WTC11 (cell line): Measurements from ENCODE around the gene TRMT44.

Experiments
- NR3C1 ChIP-seq: sonication (generic); formaldehyde crosslinking; conservative IDR thresholded peaks from 2 replicates; pipeline ENCODE4 v1.8.1; 2023; ENCODE audit warnings: low read depth, mild to moderate bottlenecking, missing genetic modification reagents
- TF ChIP-seq, protein P1 (sequence below): fragments of 200-600 bp; IDR thresholded peaks from 2 replicates; pipeline ENCODE4 v1.8.0; 2022; ENCODE audit warnings: antibody characterized with exemption
- TF ChIP-seq, protein P2 (sequence below): sonication (generic); formaldehyde crosslinking; IDR thresholded peaks from 2 replicates; pipeline ENCODE4 v1.8.1; 2022; ENCODE audit warnings: mild to moderate bottlenecking, missing genetic modification reagents, moderate library complexity, borderline replicate concordance
- TF ChIP-seq, protein P3 (sequence below): sonication (generic); formaldehyde crosslinking; IDR thresholded peaks from 2 replicates; pipeline ENCODE4 v1.8.0; 2022; ENCODE audit warnings: mild to moderate bottlenecking, missing genetic modification reagents

DNA sequence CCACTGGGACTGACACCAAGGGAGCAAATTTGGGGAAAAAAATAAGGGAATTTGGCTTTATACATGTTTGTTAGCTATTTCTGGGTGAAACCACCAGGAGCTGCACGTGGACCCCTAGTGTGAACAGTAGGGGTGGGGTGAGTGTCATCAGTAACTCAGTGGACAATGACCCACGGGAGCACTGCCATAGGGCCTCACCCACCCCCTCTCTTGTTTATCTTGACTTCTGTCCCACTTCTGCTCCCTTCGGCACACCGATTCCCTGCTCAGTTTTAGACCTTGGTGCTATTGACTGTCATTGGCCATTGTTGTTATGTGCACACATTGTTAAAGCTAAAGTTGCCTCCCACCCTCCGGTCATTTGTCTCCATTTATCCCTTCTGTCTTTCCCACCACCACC lies 9.0 kb upstream of the TRMT44 start:
- no peak for TF ChIP-seq NR3C1 (CRISPR knock-in tag)
- TF ChIP-seq, protein P1, sequence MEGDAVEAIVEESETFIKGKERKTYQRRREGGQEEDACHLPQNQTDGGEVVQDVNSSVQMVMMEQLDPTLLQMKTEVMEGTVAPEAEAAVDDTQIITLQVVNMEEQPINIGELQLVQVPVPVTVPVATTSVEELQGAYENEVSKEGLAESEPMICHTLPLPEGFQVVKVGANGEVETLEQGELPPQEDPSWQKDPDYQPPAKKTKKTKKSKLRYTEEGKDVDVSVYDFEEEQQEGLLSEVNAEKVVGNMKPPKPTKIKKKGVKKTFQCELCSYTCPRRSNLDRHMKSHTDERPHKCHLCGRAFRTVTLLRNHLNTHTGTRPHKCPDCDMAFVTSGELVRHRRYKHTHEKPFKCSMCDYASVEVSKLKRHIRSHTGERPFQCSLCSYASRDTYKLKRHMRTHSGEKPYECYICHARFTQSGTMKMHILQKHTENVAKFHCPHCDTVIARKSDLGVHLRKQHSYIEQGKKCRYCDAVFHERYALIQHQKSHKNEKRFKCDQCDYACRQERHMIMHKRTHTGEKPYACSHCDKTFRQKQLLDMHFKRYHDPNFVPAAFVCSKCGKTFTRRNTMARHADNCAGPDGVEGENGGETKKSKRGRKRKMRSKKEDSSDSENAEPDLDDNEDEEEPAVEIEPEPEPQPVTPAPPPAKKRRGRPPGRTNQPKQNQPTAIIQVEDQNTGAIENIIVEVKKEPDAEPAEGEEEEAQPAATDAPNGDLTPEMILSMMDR = no peak
- TF ChIP-seq, protein P2, sequence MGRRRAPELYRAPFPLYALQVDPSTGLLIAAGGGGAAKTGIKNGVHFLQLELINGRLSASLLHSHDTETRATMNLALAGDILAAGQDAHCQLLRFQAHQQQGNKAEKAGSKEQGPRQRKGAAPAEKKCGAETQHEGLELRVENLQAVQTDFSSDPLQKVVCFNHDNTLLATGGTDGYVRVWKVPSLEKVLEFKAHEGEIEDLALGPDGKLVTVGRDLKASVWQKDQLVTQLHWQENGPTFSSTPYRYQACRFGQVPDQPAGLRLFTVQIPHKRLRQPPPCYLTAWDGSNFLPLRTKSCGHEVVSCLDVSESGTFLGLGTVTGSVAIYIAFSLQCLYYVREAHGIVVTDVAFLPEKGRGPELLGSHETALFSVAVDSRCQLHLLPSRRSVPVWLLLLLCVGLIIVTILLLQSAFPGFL (CRISPR knock-in tag) = no peak
- TF ChIP-seq, protein P3, sequence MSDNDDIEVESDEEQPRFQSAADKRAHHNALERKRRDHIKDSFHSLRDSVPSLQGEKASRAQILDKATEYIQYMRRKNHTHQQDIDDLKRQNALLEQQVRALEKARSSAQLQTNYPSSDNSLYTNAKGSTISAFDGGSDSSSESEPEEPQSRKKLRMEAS (CRISPR knock-in tag) = no peak
